Right lobe of liver (tissue), 4 donors: Measurements from ENCODE around the gene ABHD5.

ENCODE experiments used
- CTCF ChIP-seq, 4 donors: fragments of 200-600 bp in 3 of 4; fragments of 450-650 bp in 1 of 4; IDR thresholded peaks; one replicate each; pipeline versions ENCODE4 v1.5.1 to v1.8.0; 2016 to 2022; ENCODE audit warnings: antibody characterized with exemption in 4 of 4, mild to moderate bottlenecking in 2 of 4
- POLR2A ChIP-seq: fragments of 450-650 bp; IDR thresholded peaks from one replicate; pipeline ENCODE4 v1.6.1; 2017; ENCODE audit warnings: antibody characterized with exemption, mild to moderate bottlenecking
- donor health status: DM: no; HTN: no; CAD: no.
- donor health status: DM: no; HTN: no; CAD: no.
- donor health status: DM: no; HTN: yes; CAD: no.

- TF ChIP-seq CTCF (IDR thresholded peaks at IDR 0.05) = no peak
- no peak for TF ChIP-seq POLR2A
Observed at GRCh38 chr3:43771610-43772009, 80.9 kb downstream of the ABHD5 start.
